Esophagus squamous epithelium (tissue), 4 donors: ENCODE results near the gene DDAH1.

Experiments
- CTCF ChIP-seq, 6 experiments: fragments of 450-650 bp in 4 of 6; fragments of 200-600 bp in 2 of 6; sonication (generic) in 2 of 6; IDR thresholded peaks; one replicate each; pipeline ENCODE4 v1.5.1; 2016 to 2019; ENCODE audit warnings: antibody characterized with exemption in 6 of 6, mild to moderate bottlenecking in 4 of 6, moderate library complexity in 4 of 6
- POLR2A ChIP-seq, 4 donors: fragments of 450-650 bp; IDR thresholded peaks; one replicate each; pipeline ENCODE4 v1.6.1; 2017; ENCODE audit warnings: antibody characterized with exemption in 4 of 4, mild to moderate bottlenecking in 4 of 4, moderate library complexity in 3 of 4

GRCh38 chr1:85306236-85306635 lies 158.7 kb downstream of the DDAH1 start:
- TF ChIP-seq CTCF (IDR thresholded peaks at IDR 0.05) (no peak), POLR2A (IDR thresholded peaks at IDR 0.05) (no peak)
